Dendritic cell treated with granulocyte-macrophage colony-stimulating factor and Interleukin-4, amounts not matched to agents 40 ng/mL and 50 ng/mL, for 4 days (primary cell): Measurements from ENCODE around the gene CPT2.

ENCODE experiments used
- H3K27ac Mint-ChIP-seq: one replicate; pipeline ENCODE4 v1.8.0; 2022; ENCODE audit warnings: mild to moderate bottlenecking, mixed read lengths
- H3K27me3 Mint-ChIP-seq: one replicate; pipeline ENCODE4 v1.8.0; 2022; ENCODE audit warnings: mild to moderate bottlenecking, mixed read lengths
- H3K36me3 Mint-ChIP-seq: one replicate; pipeline ENCODE4 v1.8.0; 2022; ENCODE audit warnings: low read depth, mixed read lengths
- H3K4me1 Mint-ChIP-seq: one replicate; pipeline ENCODE4 v1.8.0; 2022; ENCODE audit warnings: low read depth, mixed read lengths
- H3K4me3 Mint-ChIP-seq: one replicate; pipeline ENCODE4 v1.8.0; 2022; ENCODE audit warnings: mild to moderate bottlenecking, moderate library complexity, mixed read lengths
- H3K9me3 Mint-ChIP-seq: one replicate; pipeline ENCODE4 v1.8.0; 2022; ENCODE audit warnings: mixed read lengths
- intact Hi-C: fragments of 100-400 bp; cut with micrococcal nuclease; formaldehyde crosslinking; loops from one replicate; pipeline ENCODE4 v1.15.0; 2022

CPT2 gene

DNA sequence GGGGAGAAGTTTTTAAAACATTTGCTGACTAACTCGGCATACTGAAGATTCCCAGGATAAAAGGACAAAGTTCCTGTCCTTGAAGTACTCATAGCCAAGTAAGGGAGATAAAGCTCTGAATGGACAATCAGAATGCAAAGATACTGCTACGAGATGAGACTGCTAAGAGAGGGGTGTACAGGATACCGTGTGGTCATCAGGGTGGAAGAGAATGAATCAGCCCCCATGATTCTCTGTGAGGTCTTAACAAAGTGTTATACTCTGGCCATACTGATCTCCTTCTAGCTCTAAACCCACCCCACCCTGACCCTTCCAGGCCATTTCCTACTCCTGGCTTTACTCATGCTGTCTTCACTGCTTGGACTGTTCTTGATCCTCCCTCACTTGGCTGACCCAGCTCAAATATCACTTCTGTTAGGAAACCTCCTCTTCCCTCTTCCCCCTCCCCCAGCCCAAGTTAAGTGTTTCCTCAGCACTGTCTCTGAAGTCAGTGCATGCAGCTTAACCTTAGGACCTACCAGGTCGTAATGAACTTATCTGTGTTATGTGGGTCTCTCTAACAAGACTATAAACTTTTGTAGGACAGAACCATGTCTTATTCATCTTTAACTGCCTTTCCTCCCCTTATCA is 57.5 kb downstream of the CPT2 start:
- Mint-ChIP-seq H3K4me3 (no peak overlapping the region), H3K9me3 (no peaks in the 10 kb centered on the region), H3K27ac (no peak overlapping the region), H3K27me3 (no peaks in the 10 kb centered on the region), H3K4me1 (no peaks in the 10 kb centered on the region), H3K36me3 (peaks cover 76% of the 10 kb centered on the region)
- intact Hi-C loops: no loop called here

GRCh38 chr1:53255031-53255430 is 58.4 kb downstream of the CPT2 start:
- intact Hi-C loops: no loop called here
- Mint-ChIP-seq H3K27ac (no peak overlapping the region), H3K9me3 (no peaks in the 10 kb centered on the region), H3K4me1 (no peaks in the 10 kb centered on the region), H3K36me3 (peaks cover 76% of the 10 kb centered on the region), H3K27me3 (no peaks in the 10 kb centered on the region), H3K4me3 (no peak overlapping the region)

DNA sequence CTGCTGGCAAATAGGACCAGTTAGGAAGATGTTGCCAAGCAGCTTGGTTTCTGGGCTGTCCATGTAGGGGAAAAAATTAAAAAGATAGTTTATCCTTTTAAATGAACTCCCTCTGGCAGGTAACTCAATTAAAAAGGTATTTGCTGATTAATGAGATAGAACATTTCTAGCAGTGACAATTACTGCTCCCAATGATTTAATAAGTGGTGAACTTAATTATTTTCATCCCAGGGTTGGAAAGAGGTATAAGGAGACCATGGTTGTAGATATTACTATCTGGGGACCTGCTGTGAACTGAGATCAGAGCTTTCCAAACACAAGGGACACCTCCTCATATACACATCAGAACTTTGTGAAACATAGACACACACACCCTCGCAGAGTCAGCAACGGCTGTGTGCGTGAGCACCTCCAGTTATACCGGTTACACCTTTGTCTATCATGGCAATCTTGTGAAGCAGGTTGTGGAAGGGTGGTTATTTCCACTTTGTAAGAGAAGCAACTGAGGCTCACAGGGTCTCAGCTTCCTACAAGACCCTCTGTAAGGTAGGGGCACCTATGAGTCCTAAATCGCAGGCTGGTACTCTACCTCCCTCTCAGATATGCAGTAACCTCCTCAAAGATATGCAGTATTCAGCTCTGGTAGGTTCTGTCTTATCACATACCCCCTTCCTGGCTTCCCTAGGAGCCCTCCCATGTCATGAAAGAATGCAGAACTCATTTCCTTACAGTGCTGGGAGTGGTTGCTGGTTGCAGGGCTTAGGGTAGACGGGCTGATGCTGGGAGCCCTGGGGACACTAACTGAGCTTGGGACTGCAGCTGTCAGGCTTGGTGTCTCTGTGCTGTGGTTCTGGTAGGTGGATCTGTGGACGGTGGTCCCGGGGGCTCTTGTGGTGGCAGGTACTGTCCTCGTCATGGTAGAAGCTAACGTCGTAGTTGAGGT is 60.2 kb downstream of the CPT2 start:
- intact Hi-C loops: no loop called here
- Mint-ChIP-seq H3K9me3 (no peaks in the 10 kb centered on the region), H3K4me1 (no peaks in the 10 kb centered on the region), H3K4me3 (no peak overlapping the region), H3K36me3 (peaks cover 76% of the 10 kb centered on the region), H3K27ac (no peak overlapping the region), H3K27me3 (no peaks in the 10 kb centered on the region)

- peaks cover 84% of the 10 kb centered on the region for H3K36me3 Mint-ChIP-seq
Measured at GRCh38 chr1:53257454-53258081, 60.9 kb downstream of the CPT2 start.

GRCh38 chr1:53258216-53258615 is 61.6 kb downstream of the CPT2 start:
- Mint-ChIP-seq H3K4me3 (no peak overlapping the region), H3K36me3 (peaks cover 90% of the 10 kb centered on the region), H3K4me1 (no peaks in the 10 kb centered on the region), H3K27me3 (no peaks in the 10 kb centered on the region), H3K27ac (no peak overlapping the region), H3K9me3 (no peaks in the 10 kb centered on the region)
- intact Hi-C loops: no loop called here

More at GRCh38 chr1:53257454-53258081, 60.9 kb downstream of the CPT2 start:
- no peaks in the 10 kb centered on the region for H3K27me3 Mint-ChIP-seq
- no peak overlapping the region for H3K27ac Mint-ChIP-seq
- H3K4me3 Mint-ChIP-seq: no peak overlapping the region
- H3K9me3 Mint-ChIP-seq: no peaks in the 10 kb centered on the region
- intact Hi-C loops: no loop called here
- H3K4me1 Mint-ChIP-seq: no peaks in the 10 kb centered on the region

DNA sequence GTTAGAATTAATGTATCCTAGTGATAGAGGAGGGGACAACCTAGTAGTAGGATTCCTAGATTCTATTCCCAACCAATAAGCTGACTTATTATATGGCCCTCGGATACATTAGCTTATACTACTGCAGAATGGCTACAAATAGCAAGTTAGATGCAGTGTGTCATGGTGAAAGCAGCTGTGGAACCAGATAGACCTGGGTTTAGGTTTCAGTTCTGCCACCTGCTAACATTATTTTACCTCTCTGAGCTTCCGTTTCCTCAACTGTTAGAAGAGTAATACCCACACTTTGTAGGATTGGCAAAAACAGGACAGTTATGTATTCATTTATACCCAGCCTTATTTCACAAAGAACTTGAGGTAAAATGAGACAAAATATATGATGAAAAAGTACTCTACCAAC is 63.3 kb downstream of the CPT2 start:
- H3K9me3 Mint-ChIP-seq: no peaks in the 10 kb centered on the region
- H3K27ac Mint-ChIP-seq: no peak overlapping the region
- no peaks in the 10 kb centered on the region for H3K27me3 Mint-ChIP-seq
- intact Hi-C loops: no loop called here
- H3K36me3 Mint-ChIP-seq: peaks cover 91% of the 10 kb centered on the region
- H3K4me3 Mint-ChIP-seq: no peak overlapping the region
- no peaks in the 10 kb centered on the region for H3K4me1 Mint-ChIP-seq

DNA sequence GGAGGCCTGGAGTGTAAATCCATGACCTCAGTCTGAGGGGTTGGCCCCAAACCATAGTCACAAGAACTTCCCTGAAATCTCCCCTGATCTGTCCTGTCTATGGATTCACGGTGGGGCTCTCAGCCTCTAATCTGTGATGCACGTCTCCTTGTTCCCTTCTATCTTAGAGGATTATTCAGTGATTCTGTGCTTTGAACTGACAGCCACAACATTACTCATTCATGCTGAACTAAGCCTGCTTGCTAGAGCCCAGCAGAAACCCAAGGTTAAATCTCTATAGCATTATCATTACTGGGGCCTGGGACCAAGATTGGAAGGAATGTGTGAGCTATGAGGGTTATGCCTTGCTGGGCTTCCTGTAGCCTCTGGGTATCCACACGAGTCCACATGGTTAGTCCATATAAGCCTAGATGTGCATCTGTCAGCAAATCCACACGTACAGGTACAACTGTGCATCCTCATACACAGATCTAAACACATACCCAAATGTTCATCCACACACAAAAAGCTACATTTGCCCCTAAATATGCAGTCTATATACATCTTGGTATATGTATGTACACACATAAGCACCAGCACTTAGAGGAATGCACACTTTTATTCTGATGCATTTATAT is 64.1 kb downstream of the CPT2 start:
- Mint-ChIP-seq H3K27ac (no peak overlapping the region), H3K4me1 (no peaks in the 10 kb centered on the region)

DNA sequence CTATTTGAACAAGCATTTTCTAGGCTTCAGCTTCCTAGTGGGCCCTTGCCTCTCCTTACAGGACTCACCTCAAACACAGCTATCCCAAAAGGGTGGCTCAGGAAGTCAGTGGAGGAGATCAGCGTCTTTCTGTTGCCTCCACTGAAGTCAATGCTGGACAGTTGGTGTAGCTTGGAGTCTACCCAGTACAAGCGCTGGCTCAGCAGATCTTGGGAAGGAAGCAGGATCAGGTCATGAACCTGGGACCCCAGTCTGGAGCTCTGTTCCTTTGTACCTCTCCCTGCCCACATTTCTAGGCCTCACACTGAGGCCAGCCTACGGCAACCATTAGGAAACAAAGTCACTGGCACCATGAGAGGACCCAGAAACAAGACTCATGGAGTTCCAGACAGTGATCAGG is 65.4 kb downstream of the CPT2 start:
- Mint-ChIP-seq H3K36me3 (peaks cover 99% of the 10 kb centered on the region), H3K9me3 (no peaks in the 10 kb centered on the region), H3K27ac (no peak overlapping the region), H3K4me3 (no peak overlapping the region), H3K4me1 (no peaks in the 10 kb centered on the region), H3K27me3 (no peaks in the 10 kb centered on the region)
- intact Hi-C loops: no loop called here

More for the DNA sequence above, 64.1 kb downstream of the CPT2 start:
- H3K9me3 Mint-ChIP-seq: no peaks in the 10 kb centered on the region
- no peaks in the 10 kb centered on the region for H3K27me3 Mint-ChIP-seq
- intact Hi-C loops: no loop called here
- peaks cover 96% of the 10 kb centered on the region for H3K36me3 Mint-ChIP-seq
- no peak overlapping the region for H3K4me3 Mint-ChIP-seq
